Ovary (tissue), 9 donors: ENCODE measurements around the gene TMED4. TPM values are rescaled to one million over a fixed set of nuclear protein-coding genes. Genes with fewer than 3 reads are reported as not detected.
"Not testable (repeated sequence)": the region's sequence is repeated elsewhere in the genome, so short reads cannot be mapped to it uniquely, and the experiment has no call there.

Source experiments
- DNase-seq, 5 donors: peaks; one replicate each; pipeline ENCODE4 v3.0.0-alpha.2; 2019 to 2020
- H3K27ac ChIP-seq, 2 donors: fragments of 200-600 bp; one replicate each; pipeline versions ENCODE4 v1.5.1 to v1.8.0; 2019 to 2022
- H3K27me3 ChIP-seq: fragments of 200-600 bp; one replicate; pipeline ENCODE4 v1.8.0; 2022
- H3K36me3 ChIP-seq: fragments of 200-600 bp; sonication (generic); one replicate; pipeline ENCODE4 v1.5.1; 2019
- H3K4me1 ChIP-seq: one replicate; pipeline ENCODE4 v1.8.1; 2013; ENCODE audit warnings: mild to moderate bottlenecking, moderate library complexity; ENCODE audit not compliant: insufficient read depth
- H3K4me3 ChIP-seq: fragments of 200-600 bp; sonication (generic); one replicate; pipeline ENCODE4 v1.5.1; 2017
- H3K9me3 ChIP-seq, 2 donors: fragments of 200-600 bp in 1 of 2; sonication (generic) in 1 of 2; one replicate each; pipeline versions ENCODE4 v1.5.1 to v1.8.1; 2013 to 2019; ENCODE audit warnings: mild to moderate bottlenecking in 1 of 2, moderate library complexity in 1 of 2
- EP300 ChIP-seq: sonication (generic); formaldehyde crosslinking; IDR thresholded peaks from one replicate; pipeline ENCODE4 v1.6.1; 2017; ENCODE audit warnings: antibody characterized with exemption
- POLR2A ChIP-seq: fragments of 450-650 bp; IDR thresholded peaks from one replicate; pipeline ENCODE4 v1.6.1; 2017; ENCODE audit warnings: antibody characterized with exemption, mild to moderate bottlenecking, moderate library complexity
- WGBS, 3 donors: extraction: QIAGEN DNeasy Blood & Tissue Kit in 1 of 3; methylation state at CpG; one replicate each; pipeline versions ENCODE4 v1.1.5 to v1.1.7; 2013 to 2017; 5-methylcytosine and 5-hydroxymethylcytosine counted together
- intact Hi-C, 4 donors: fragments of 100-400 bp; cut with DNase I; formaldehyde crosslinking; loops; one replicate each; pipeline versions ENCODE4 v1.11.0 to v1.15.1; 2022 to 2023
- polyA plus RNA-seq, 2 donors: library from polyadenylated mRNA; stranded (reverse); fragments of 200-250 nt in 1 of 2; fragments of 350-450 nt in 1 of 2; fragmentation: Illumina TruSeq in 1 of 2; extraction: RNeasy Lipid Tissue Mini Kit (QIAGEN cat#74804) in 1 of 2; gene quantifications; one replicate each; pipeline ENCODE4 v1.2.3, GENCODE V29; 2013 to 2014
- total RNA-seq, 7 donors: library from RNA; depleted of rRNA in 2 of 7; stranded (reverse); fragments of >200 nt in 2 of 7; fragmentation: NEBNext Ultra II Directional in 3 of 7; extraction: Animal tissue kit (Norgen Biotek cat#: 25700) in 3 of 7; gene quantifications; one replicate each; pipeline versions ENCODE4 v1.1.0 to v1.2.4, GENCODE V29; 2016 to 2023
- TF ChIP-seq, protein P1 (sequence below), 3 donors: fragments of 450-650 bp in 2 of 3; fragments of 200-600 bp in 1 of 3; IDR thresholded peaks; one replicate each; pipeline versions ENCODE4 v1.5.1 to v1.8.0; 2016 to 2022; ENCODE audit warnings: antibody characterized with exemption in 3 of 3, mild to moderate bottlenecking in 1 of 3
- donor health status: DM: no; HTN: no; CAD: no; lungs with moderate emphysema.
- donor health status: DM: no; HTN: no; CAD: no.
- donor health status: Bipolar disorder and iron deficiency.
- donor health status: DM: yes; HTN: yes; CAD: no.
- donor health status: DM: no; HTN: no; CAD: no.
- donor health status: DM: yes; HTN: yes; CAD: no.

Gene TMED4
- total and polyA plus RNA-seq, 9 donors: 74.9 to 155 (median 95.9) TPM

DNA sequence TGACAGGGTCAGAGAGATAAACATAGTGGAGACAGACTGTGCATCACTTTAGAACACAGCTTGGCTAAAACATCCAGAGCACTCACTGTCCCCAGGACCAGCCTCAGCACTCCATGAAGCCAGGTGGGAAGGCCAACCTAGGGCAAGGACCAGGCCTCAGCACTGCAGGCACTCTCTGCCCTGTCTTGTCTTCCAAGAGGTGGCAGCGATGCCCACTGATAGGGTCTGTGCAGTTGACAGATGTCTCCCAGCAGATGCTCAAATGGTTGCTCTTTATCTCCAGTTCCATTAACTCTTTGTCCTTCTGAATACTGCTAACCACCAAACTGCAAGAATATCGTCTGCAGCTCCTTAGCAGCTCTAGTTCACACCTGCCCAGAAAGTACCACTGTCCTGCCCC is 17.4 kb downstream of the TMED4 start:
- peak in 1 of 5 donors; percentile 6 for DNase-seq
- Histone ChIP-seq H3K27me3 (no peaks in the 10 kb centered on the region), H3K9me3 (no peaks in the 10 kb centered on the region), H3K4me1 (no peaks in the 10 kb centered on the region), H3K36me3 (no peaks in the 10 kb centered on the region), H3K27ac (no peak overlapping the region), H3K4me3 (no peak overlapping the region)
- intact Hi-C loops: loop anchor here in 3 of 4 donors (5.0 to 10.0 kb wide), 2 partner anchors 320 to 322 kb away; no protein-coding TSS in a partner anchor
- no peak for TF ChIP-seq POLR2A
- TF ChIP-seq EP300: no peak
- TF ChIP-seq, protein P1, sequence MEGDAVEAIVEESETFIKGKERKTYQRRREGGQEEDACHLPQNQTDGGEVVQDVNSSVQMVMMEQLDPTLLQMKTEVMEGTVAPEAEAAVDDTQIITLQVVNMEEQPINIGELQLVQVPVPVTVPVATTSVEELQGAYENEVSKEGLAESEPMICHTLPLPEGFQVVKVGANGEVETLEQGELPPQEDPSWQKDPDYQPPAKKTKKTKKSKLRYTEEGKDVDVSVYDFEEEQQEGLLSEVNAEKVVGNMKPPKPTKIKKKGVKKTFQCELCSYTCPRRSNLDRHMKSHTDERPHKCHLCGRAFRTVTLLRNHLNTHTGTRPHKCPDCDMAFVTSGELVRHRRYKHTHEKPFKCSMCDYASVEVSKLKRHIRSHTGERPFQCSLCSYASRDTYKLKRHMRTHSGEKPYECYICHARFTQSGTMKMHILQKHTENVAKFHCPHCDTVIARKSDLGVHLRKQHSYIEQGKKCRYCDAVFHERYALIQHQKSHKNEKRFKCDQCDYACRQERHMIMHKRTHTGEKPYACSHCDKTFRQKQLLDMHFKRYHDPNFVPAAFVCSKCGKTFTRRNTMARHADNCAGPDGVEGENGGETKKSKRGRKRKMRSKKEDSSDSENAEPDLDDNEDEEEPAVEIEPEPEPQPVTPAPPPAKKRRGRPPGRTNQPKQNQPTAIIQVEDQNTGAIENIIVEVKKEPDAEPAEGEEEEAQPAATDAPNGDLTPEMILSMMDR (IDR thresholded peaks at IDR 0.05): no peak
- 66 to 83% (median 82%) methylated on average over 2 of the region's 2 CpGs for WGBS, 3 donors

DNA sequence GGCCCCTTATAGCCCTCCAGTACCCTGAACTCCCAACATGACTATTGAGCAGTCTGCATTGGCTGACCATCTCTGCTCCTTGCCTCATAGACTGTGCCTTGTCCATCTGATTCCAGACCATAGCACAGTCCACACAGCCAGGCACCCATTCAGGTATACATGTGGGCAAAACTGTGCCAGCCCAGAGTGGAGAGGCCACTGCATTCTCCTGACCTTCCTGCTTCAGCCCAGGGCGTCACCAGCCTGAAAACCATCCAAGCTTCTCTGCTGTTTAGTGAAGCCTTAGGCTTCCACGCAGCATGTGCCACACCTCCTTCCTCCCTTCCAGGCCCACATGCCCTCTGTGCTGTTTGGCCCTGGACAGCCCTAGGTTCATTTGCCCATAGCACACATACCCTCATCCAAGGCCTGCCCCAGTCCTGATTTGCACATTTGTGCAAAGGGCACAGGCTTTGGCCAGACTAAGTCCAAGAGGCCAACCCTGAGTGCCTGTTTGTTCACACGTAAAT is 18.8 kb downstream of the TMED4 start:
- no peaks in the 10 kb centered on the region for H3K36me3 ChIP-seq
- no peak for TF ChIP-seq EP300
- TF ChIP-seq, protein P1 (IDR thresholded peaks at IDR 0.05): no peak
- TF ChIP-seq POLR2A: no peak
- DNase-seq: peak in 1 of 5 donors; percentile 5
- H3K27ac ChIP-seq: no peak overlapping the region
- 65 to 81% (median 77%) methylated on average over 3 of the region's 3 CpGs for WGBS, 3 donors
- intact Hi-C loops: loop anchor here in 2 of 4 donors (10.0 kb wide), 1 partner anchor 318 kb away; no protein-coding TSS in a partner anchor
- no peaks in the 10 kb centered on the region for H3K9me3 ChIP-seq
- H3K27me3 ChIP-seq: no peaks in the 10 kb centered on the region
- no peak overlapping the region for H3K4me3 ChIP-seq
- H3K4me1 ChIP-seq: no peaks in the 10 kb centered on the region

DNA sequence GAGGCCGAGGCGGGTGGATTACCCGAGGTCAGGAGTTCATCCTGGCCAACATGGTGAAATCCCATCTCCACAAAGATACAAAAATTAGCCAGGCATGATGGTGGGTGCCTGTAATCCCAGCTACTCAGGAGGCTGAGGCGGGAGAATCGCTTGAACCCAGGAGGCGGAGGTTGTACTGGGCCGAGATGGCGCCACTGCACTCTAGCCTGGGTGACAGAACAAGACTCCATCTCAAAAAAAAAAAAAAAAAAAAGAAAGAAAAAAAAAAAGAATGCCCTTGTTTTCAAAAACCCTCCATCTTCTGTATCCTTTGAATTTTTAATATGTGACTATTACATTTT is 19.4 kb downstream of the TMED4 start:
- not testable (repeated sequence) for DNase-seq, H3K36me3 ChIP-seq, H3K27ac ChIP-seq, H3K27me3 ChIP-seq, H3K4me1 ChIP-seq, H3K9me3 ChIP-seq, H3K4me3 ChIP-seq
- 77 to 90% (median 84%) methylated on average over 8 of the region's 8 CpGs for WGBS, 3 donors
- intact Hi-C loops: loop anchor here in 2 of 4 donors (10.0 kb wide), 1 partner anchor 318 kb away; no protein-coding TSS in a partner anchor

DNA sequence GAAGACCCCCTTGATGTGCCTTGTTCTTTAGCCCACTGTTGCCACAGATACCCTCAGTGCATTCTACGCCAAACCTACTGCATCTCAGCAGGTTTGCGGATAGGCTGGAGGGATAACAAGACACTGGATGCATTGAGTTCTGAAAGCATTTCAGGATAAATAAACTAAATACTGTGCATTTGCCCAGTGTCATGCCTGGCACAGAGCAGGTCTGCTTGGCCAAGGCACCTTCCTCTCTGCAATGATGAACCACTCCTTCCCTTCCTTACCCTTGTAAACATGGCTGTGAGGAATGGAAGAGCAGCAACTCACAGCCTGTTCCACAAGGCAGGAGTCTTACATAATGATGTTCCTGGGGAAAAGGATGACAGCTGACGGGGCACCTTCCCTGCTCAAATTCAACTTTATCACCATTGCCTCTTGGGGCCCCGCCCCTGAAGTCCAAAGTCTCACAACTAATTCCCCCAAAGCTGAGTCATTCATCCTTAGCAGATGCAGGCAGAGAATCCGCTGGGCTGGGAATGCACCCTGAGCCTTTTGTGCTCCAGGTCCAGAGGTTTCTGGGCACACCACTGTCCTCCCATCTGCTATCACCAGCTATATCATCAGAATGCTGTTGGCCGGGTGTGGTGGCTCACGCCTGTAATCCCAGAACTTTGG is 19.9 kb downstream of the TMED4 start:
- Histone ChIP-seq H3K4me1 (no peaks in the 10 kb centered on the region), H3K9me3 (no peaks in the 10 kb centered on the region), H3K27me3 (no peaks in the 10 kb centered on the region), H3K4me3 (no peak overlapping the region), H3K27ac (no peak overlapping the region), H3K36me3 (no peaks in the 10 kb centered on the region)
- 74 to 82% (median 75%) methylated on average over 7 of the region's 7 CpGs for WGBS, 3 donors
- intact Hi-C loops: loop anchor here in 2 of 4 donors (10.0 kb wide), 1 partner anchor 317 kb away; no protein-coding TSS in a partner anchor
- TF ChIP-seq EP300: no peak
- TF ChIP-seq POLR2A: no peak
- TF ChIP-seq, protein P1 (IDR thresholded peaks at IDR 0.05): no peak
- DNase-seq: no peak

DNA sequence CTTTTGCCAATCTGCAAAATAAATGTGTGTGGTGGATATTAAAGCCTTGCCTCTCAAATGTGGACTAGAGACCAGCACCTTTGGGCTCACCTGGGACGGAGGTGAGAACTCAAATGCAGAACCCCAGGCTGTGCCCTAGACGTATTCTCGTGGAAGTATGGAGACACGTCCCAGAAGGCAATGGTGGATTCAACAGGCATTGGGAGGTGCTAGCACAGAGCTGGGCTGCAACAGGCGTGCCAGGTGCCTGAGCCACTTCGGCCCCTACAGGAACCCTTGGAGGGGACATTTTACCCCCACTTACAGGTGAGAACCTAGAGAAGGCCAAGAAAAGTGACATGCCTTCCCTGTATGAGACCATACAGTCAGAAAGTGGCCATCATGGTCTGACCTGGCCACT is 20.6 kb downstream of the TMED4 start:
- TF ChIP-seq EP300 (no peak), POLR2A (no peak)
- TF ChIP-seq, protein P1 (IDR thresholded peaks at IDR 0.05): no peak
- Histone ChIP-seq H3K27me3 (no peaks in the 10 kb centered on the region), H3K36me3 (no peaks in the 10 kb centered on the region), H3K9me3 (no peaks in the 10 kb centered on the region), H3K4me1 (no peaks in the 10 kb centered on the region), H3K4me3 (no peak overlapping the region), H3K27ac (no peak overlapping the region)
- DNase-seq: no peak
- 79 to 87% (median 84%) methylated on average over 6 of the region's 6 CpGs for WGBS, 3 donors
- intact Hi-C loops: loop anchor here in 2 of 4 donors (10.0 kb wide), 1 partner anchor 317 kb away; no protein-coding TSS in a partner anchor
